Stimulated activated CD8-positive, alpha-beta memory T cell treated with anti-CD3 and anti-CD28 coated beads, Interleukin-4, amount 100 ng/mL, for 4 hours (primary cell): ENCODE data around the gene NBAS.

Experiments used
- DNase-seq, 2 donors: peaks; one replicate each; pipeline ENCODE4 v3.0.0-alpha.2; 2020; ENCODE audit warnings: low read depth in 2 of 2, low spot score in 1 of 2

NBAS gene

DNA sequence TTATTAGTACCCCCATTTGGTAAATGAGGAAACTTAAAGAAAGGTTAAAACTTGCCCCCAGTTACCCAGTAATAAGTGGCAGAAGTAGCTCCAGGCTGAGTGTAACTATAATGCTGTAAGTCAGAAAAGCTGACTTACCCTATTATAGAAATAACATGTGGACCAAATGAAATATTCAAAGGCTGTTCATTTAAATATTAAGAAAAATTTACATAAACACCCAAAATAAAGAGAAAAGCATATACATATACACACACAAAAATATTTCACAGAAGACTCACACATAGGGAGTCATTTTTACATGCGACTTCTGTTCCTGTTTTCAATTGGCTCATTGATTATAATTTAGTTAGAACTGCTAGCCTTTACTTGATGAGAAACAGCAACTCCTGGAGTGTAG, 189.1 kb downstream of the NBAS start:
- no peak for DNase-seq

DNA sequence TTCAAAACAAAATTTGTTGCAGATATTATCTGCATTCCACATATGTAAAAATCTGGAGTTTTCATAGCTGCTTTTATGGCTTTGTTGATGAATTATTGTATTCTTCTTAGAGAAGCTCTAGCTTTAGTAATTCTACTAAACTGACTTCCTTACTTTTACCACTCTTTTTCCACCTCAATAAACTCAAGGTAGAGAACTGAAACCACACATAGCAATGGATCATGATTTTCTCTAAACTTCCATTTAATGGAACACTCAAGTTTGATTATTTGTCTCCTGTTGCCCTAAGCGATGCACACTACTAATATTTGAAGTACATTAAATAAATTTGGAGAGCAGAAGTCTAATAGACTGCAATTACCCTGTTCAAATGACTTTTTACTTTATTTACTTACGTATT, 192.0 kb downstream of the NBAS start:
- DNase-seq: no peak

DNA sequence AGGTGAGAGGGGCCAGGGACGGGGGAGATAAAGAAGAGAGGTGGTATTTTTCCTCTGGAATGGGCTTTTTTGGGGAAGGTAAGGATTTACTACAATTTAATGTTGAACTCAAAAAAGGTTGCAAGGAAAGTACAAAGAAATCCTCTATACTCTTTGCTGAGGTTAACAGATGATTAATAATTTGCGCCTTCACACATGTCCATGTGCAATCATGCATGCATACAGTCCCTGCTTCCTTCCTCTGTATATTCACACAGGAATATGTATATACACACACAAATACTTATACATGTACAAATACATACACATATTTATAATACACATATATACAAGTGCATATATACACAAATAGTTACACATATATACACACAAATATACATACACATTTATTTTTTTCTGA, 193.4 kb downstream of the NBAS start:
- no peak for DNase-seq

DNA sequence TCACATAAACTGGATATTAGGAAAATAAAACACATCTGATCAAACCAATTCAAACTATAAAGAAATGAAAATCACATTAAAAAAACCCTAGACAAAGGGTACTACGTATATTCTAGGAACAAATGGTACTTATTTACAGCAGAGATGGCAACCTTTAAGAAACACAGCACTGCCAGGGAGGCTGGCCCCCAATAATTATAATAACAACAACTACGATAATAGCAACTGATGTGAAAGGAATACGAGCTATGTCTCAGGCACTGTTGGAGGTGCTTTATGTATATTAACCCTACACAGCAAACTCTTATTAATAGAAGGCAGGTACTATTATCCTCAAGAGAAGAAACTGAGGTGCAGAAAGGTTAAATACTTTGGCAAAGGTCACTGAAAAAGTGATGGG, 193.9 kb downstream of the NBAS start:
- no peak for DNase-seq

DNA sequence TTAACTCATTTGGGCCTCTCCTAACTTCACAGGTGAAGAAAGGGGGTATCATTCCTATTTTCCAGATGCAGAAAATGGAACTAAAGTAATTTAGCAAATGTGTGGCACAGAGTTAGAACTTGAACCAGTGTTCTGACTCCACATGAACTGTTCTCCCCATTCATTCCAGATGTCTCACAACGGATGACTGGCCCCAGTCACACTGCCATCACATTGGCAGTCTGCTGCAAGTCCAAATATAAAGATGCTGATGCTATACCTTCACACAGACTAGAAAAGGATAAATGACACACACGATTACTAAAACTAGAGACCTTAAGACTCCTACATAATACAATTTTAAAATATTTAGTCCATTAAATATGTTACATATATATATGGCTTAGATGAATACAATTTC, 195.7 kb downstream of the NBAS start:
- DNase-seq: no peak

DNA sequence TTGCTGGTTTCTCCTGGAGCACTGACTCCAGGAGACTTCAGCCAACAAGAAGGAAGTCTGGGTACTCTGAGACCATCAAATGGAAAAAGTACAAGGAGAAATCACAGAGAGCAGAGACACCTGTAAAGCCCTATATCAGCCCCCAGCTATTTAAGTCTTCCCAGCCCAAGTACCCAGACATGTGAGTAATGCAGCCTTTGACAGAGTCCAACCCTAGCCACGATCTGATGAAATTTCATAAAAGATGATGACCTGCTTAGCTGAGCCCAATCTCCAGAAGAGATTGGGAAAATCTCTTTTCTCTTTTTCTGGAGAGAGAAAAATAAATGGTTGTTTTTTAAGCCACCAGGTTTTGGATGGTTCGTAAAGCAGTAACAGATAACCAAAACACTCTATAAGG, 196.6 kb downstream of the NBAS start:
- no peak for DNase-seq

DNA sequence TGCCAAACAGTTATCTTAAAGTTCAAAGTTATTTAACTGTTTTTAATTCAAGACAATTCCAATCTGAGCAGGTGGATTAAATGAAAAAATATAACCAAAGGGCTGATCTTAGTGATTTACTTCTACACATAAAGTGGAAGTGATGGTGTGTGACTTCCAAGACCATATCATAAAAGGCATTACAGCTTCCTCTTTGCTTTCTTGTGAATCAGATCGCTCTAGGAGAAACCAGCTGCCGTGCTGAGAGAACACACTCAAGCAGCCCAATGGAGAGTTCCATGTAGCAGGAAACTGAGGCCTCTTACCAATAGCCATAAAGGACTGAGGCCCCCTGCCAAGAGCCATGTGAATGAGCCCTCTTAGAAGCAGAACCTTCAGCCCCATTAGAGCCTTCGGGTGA, 197.4 kb downstream of the NBAS start:
- DNase-seq: no peak

DNA sequence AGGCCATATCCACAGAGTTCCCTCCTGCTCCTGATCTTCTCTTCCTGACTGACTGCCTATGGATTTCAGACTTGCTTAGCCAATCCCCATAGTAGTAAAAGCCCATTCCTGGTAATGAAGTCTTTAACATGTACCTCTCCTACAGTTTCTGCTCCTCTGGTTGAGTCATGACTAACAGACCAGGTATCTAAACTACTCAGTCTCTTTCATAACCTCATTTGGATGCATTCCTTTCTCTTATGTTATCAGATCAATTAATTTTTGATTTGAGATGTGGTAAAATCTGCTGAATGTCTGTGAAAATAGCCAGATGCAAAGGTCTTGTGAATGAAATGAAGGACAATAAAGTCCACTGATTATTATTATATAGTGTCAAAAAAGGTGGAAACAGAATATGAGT, 198.0 kb downstream of the NBAS start:
- DNase-seq: no peak

DNA sequence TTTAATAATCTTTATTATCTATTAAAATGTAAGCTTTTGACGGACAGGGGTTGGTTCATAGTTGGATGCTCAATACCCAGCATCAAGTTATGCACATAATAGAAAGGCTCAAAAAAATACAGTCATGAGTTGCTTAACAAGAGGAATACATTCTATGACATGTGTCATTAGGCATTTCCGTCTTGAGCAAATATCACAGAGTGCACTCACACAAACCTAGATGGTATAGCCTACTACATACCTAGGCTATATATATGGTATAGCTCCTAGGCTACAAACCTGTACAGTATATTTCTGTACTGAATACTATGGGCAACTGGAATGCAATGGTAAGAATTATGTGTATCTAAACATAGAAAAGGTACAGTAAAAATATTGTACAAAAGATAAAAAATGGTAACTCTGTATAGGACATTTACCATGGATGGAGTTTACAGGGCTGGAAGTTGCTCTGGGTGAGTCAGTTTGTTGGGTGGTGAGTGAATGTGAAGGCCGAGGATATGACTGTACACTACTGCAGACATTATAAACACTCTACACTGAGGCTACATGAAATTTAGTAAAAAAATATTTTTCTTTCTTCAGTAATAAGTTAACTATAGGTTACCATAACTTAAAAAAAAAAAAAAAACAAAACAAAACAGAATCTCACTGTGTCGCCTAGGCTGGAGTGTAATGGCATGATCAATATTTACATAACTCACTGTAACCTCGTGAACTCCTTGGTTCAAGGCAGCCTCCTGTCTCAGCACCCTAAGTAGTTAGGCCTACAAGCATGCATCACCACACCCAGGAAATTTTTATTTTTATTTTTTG, 201.2 kb downstream of the NBAS start:
- no peak for DNase-seq

DNA sequence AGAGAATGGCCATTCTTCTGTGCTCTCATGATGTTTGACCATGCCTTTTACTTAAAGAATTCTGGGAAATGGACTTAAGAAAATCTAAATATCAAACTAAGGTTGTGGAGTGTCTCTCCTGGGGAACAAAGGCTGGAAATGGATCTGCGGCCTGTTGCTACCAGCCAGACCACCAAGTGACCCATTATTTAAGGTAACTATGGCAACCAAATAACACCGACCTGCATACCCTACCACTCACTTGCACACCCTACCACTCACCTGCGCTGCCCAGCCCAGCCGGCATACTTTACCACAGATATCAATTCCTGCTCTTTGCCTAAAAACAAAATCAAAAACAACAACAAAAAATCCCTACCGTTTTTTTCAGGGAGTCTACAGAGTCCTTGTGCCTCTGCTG, 203.2 kb downstream of the NBAS start:
- no peak for DNase-seq

DNA sequence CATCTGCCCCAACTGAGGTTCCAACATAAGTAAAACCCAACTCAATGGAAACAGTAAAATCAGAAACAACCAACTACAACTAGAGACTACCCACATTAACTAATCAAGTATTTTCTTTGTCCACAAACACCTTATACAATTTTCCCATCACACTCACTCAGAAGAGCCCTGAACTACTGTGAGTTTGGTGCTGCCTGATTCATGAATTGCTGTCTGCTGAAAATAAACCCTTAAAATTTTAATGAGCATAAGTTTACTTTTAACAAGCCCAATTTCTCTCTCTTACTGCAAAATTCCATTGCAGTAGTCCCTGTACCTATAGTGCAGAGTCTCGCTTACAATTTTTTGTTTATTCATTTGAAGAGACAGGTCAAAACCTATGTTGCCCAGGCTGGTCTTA, 203.9 kb downstream of the NBAS start:
- DNase-seq: no peak

DNA sequence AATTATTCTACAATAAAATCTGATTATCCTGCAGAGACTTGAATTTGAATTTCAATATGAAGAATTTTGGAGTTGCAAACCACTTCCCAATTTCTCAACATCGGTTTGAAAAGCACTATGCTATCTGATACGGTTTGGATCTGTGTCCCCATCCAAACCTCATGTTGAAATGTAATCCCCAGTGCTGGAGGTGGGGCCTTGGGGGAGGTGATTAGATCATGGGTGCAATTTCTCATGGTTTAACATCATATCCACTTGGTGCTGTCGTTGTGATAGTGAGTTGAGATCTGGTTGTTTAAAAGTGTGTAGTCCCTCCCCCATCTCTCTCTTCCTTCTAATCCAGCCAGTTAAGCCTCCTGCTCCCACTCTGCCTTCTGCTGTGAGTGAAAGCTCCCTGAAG, 205.7 kb downstream of the NBAS start:
- DNase-seq: no peak

DNA sequence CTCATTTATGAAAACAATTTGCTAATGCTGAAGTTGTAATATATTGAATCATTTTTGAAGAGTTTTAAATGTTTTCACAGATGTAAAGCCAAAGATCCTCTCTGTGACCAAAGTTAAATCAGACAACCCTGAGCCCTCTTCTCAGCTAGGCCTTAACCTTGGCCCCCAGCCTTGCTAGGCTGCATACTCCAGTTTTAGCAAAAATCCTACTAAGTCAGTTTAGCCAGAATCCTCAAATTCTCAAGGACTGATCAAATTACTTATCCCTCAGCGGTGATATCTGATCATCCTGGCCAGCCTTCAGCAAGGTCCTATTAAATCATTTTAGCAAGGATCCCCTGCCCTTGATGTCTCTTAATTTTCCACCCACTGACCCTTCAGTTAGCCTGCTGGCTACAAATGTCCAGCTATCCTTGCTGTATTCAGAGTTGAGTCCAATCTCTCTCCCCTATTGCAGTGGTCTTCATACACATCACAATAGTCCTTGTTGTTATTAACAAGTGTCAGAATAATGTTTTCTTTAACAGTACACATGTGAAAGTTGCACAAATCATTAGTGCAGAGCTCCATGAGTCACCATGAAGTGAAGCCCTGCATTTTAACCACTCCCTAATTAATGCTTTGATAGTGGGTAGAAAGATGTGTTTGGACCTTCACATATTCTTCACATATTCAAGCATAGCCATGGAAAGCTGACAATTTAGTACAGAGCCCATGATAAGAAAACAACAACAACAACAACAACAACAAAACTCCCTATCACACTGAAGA, 206.4 kb downstream of the NBAS start:
- DNase-seq: no peak

DNA sequence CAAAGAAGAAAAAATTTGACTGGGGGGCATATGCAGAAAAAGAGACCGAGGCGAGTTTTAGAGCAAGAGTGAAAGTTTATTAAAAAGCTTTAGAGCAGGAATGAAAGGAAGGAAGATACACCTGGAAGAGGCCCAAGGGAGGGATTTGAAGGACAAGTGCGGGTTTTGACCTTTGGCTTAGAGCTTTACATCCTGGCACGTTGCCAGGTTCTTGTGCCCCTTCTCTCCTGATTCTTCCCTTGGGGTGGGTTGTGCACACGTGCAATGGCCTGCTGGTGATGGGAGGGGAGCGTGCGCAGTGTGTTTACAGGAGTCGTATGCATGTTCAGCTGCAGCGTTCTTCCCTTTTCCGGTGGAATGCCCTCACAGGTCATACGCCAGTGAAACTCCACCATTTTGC, 208.8 kb downstream of the NBAS start:
- no peak for DNase-seq

DNA sequence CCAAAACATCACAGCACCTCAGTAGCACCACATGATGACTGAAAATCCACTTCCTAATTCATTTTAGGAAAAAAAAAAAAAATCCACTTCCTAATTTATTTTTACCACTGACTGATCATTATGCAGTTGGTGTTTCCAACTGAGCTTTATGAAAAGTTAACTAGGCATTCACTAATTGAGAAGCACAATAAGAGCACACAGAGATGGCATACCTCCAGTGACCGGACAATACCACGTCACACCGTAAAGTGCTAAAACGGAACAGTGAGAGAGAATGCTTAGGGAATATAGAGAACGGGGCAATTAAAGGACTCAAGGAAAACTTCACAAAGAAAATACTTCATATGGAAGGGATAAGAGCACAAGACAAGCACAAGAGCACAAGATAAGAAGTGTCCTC, 212.5 kb downstream of the NBAS start:
- no peak for DNase-seq

DNA sequence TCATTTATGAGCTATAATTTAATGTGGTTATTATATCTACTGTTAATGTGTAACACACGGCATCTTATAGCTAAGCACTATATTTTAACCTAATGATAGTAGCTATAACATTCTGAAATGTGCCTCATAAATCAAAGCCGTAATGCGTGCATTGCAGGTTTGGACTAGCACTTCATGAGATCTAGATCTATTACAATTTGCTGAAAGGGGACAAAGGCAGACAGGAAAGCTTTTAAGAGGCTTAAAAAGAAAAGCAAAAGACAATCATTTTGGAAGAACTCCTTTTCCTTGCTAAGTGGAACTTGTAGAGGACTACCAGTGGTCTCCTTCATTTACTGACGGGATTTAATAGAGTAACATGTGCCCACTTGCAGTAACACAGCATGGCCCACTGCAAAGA, 213.1 kb downstream of the NBAS start:
- no peak for DNase-seq

DNA sequence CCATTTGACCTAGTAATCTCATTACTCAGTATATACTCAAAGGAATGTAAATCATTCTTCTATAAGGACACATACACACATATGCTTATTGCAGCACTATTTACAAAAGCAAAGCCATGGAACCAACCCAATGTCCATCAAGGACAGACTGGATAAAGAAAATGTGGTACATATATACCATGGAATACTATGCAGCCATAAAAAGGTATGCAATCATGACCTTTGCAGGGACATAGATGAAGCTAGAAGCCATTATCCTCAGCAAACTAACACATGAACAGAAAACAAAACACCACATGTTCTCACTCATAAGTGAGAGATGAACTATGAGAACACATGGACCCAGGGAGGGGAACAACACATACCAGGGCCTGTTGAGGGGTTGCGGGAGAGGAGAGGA, 214.5 kb downstream of the NBAS start:
- no peak for DNase-seq

DNA sequence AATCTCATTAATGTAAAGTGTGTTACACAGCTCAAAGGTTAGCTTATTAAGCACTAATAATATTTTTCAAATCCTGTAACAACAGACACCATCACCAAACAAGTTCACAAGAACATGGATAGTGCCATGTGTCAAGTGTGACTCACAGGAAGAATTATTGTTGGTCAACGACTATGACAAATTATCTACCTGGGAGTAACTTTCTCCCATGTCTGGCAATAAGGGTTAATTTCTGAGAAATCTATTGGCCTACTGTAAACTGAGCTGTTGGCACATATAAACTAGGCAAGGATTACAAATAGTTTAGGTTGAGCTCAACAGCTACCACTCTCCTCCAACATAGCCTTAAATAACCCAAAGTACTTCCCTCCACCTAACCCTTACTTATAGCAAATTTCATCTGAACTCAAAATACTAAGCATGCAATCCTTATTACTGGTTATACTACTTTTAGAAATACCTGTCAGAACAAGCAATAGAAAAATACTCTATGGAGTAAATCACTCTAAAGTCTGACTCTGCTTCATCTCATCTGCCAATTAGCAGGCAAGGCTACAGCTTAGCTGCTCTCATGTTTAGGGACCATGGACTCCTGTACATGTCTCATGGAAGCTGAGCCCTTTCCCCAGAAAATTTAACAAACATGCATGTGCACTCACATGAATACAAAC, 223.0 kb downstream of the NBAS start:
- no peak for DNase-seq

DNA sequence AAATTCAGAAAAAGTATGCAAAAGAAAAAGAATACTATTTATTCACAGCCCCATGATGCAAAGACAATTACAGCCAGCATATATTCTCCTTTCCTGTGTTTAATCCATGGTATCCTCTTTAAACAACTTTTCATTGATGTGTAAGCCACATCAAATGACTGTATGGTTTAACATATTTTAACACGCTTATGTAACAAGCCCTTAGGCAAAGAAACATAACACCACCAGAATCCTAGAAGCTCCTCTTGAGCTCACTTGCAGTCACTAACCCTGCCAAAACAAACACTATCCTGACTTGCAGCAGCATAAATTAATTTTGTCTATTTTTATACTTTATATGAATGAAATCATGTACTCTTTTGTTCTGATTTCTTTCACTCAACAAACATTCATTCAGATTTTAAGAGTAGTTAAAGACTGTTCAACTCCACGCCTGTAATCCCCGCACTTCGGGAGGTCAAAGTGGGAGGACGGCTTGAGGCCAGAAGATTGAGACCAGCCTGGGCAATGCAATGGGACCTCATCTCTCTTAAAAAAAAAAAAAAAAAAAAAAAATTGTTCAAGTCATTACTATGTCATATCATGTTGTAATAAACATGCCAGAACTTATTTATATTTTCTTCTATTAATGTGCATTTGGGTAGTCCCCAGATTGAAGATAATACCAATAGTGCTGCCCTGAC, 226.3 kb downstream of the NBAS start:
- DNase-seq: no peak

DNA sequence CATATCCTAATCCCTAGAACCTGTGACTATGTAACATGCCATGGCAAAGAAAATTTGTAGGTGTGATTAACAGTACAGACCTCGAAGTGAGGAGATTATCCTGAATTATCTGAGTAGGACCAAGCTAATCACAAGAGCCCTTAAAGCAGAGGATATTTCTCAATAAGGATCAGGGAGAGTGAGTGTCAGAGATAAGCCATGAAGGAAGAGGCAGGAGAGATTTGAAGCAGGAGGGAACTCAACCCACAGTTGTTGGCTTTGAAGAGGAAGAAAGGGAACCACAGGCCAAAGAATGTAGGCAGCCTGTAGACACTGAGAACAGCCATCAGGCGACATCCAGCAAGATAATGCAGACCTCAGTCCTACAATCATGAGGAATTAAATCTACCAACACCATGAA, 229.3 kb downstream of the NBAS start:
- no peak for DNase-seq

DNA sequence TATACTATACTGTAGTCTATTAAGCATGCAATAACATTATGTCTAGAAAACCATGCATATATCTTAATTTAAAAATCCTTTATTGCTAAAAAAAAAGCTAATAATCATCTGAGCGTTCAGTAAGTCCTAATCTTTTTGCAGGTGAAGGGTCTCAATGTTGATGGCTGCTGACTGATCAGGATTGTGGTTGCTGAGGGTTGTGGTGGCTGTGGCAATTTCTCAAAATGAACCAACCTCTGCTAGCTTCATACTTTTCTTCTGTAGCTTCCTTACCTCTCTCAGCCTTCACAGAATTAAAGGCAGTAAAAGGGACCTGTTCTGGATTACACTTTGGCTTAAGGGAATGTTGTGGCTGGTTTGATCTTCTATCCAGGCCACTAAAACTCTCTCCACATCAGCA, 235.8 kb downstream of the NBAS start:
- DNase-seq: no peak

DNA sequence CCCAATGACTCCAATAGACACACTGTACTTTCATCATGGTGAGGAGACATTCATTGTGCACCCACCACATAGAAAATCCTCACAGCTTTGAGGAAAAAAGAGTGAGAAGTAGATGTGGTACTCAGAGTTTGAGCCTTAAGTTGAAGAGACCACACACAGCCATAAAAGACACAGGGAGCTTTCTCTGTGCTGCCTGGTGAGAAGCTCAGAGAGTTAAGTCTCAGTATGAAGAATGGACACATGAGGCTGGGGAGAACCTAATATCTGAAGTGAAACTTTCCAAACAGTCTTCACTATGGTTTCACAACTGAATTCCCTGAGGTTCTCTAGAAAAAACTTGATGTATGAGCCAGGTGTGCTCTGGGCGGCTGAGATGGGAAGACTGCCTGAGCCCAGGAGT, 237.9 kb downstream of the NBAS start:
- no peak for DNase-seq
